Measurements from ENCODE around the gene MRPL44. TPM values are rescaled to one million over a fixed set of nuclear protein-coding genes. Genes with fewer than 3 reads are reported as not detected.

Gene MRPL44
- total RNA-seq, 1 donor from 2014 or later, result 32.6 TPM

DNA sequence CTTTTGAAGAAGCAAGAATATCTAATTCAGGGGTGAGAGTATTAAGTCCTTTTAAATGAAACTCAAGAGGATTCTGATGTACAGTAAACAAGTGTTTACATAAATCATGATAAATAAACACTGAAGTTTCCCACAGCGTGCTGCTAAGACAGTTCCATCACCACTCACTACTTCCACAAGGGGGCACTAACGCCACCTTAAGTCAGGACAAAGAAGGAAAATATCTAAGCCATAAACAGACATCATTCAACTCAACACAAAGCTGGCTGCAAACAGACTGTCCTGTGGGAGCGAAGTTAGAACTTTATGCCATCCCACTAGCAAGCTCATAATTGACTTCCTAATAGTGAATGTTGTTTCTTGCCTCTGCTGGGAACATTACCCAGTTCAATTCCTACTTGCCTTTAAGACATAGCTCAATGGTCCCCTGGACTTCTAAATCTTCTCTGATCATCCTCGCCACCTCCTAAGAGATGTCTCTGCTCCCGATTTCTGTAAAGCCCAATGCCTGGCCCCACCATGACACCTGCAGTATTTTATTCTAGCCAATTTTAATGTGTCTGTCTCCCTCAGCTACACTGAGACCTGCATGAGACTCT is 36.5 kb downstream of the MRPL44 start:
- no peaks in the 10 kb centered on the region for H4K20me1 ChIP-seq (ENCODE audit: insufficient read depth, low read length)
- Mint-ChIP-seq H3K36me3 (ENCODE audit: low read depth, unreplicated experiment) (peaks cover 25% of the 10 kb centered on the region), H3K27ac (ENCODE audit: unreplicated experiment) (no peak overlapping the region), H3K4me1 (ENCODE audit: low read depth, unreplicated experiment) (peaks cover 22% of the 10 kb centered on the region), H3K9me3 (ENCODE audit: unreplicated experiment) (peaks cover 3% of the 10 kb centered on the region), H3K27me3 (ENCODE audit: low read depth, unreplicated experiment) (no peaks in the 10 kb centered on the region), H3K4me3 (ENCODE audit: unreplicated experiment) (no peak overlapping the region)
- no peaks in the 10 kb centered on the region for H3K27me3 ChIP-seq (ENCODE audit: insufficient read depth, low read length)
- no peak overlapping the region for H3K4me3 ChIP-seq (ENCODE audit: insufficient read depth, low read depth, low read length)
- peak; percentile 86 for TF ChIP-seq CTCF (IDR thresholded peaks at IDR 0.05; ENCODE audit: insufficient read depth, low read depth, low read length)
- no peak for TF ChIP-seq EZH2 (IDR thresholded peaks at IDR 0.05; ENCODE audit: insufficient read depth, low read length)
- DNase-seq (ENCODE audit: low read depth), result peak; percentile 52
- no peaks in the 10 kb centered on the region for H3K4me1 ChIP-seq (ENCODE audit: insufficient read depth, low read length)
- H3K79me2 ChIP-seq (ENCODE audit: insufficient read depth, low read length), result no peaks in the 10 kb centered on the region
- no peak overlapping the region for H2AFZ ChIP-seq (ENCODE audit: low read depth, low read length)
- H3K9ac ChIP-seq (ENCODE audit: low read length), result no peak overlapping the region
- H3K4me2 ChIP-seq (ENCODE audit: low read length), result no peak overlapping the region
- H3K27ac ChIP-seq (ENCODE audit: low read depth, low read length), result no peak overlapping the region
- FAIRE-seq, result peak; percentile 88
- no peaks in the 10 kb centered on the region for H3K36me3 ChIP-seq (ENCODE audit: insufficient read depth, low read length)
- H3K9me3 ChIP-seq (ENCODE audit: insufficient read depth, low read depth, low read length), result no peaks in the 10 kb centered on the region

DNA sequence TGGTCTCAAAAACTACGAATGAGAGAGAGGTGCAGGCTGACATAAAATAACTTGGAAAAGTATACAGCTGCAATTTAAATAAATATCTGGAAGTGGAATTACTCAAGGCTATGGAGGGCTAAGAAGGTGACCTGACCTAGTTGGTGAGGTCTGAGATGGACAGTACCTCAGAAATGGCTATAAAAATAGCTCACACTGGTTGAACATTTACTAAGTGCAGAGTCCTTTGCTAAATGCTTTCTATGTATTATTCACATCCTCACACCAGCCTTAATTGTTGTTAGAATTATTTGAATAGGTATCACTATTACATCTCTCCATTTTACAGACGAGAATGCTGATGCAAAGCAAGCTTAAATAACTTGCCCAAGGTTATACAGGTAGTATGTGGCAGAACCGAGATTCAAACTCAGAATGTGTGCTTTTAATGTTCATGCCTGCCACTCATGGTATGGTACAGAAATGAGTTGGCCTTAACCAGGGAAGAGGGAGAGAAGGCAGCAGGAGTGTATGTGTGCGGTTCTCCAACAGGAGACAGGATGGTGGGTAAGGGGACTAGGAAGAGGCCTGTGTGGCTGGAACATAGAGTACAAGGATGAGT is 37.4 kb downstream of the MRPL44 start:
- Histone ChIP-seq H3K4me3 (ENCODE audit: insufficient read depth, low read depth, low read length) (no peak overlapping the region), H3K4me1 (ENCODE audit: insufficient read depth, low read length) (no peaks in the 10 kb centered on the region), H3K36me3 (ENCODE audit: insufficient read depth, low read length) (peaks cover 3% of the 10 kb centered on the region), H3K9ac (ENCODE audit: low read length) (no peak overlapping the region), H3K4me2 (ENCODE audit: low read length) (no peak overlapping the region), H3K9me3 (ENCODE audit: insufficient read depth, low read depth, low read length) (no peaks in the 10 kb centered on the region), H3K79me2 (ENCODE audit: insufficient read depth, low read length) (no peaks in the 10 kb centered on the region), H3K27ac (ENCODE audit: low read depth, low read length) (no peak overlapping the region), H2AFZ (ENCODE audit: low read depth, low read length) (no peak overlapping the region), H4K20me1 (ENCODE audit: insufficient read depth, low read length) (no peaks in the 10 kb centered on the region), H3K27me3 (ENCODE audit: insufficient read depth, low read length) (no peaks in the 10 kb centered on the region)
- FAIRE-seq, result no peak
- peak overlapping the region; percentile 98 for H3K27ac Mint-ChIP-seq (ENCODE audit: unreplicated experiment)
- TF ChIP-seq CTCF (IDR thresholded peaks at IDR 0.05; ENCODE audit: insufficient read depth, low read depth, low read length), result no peak
- TF ChIP-seq EZH2 (IDR thresholded peaks at IDR 0.05; ENCODE audit: insufficient read depth, low read length), result no peak
- peaks cover 3% of the 10 kb centered on the region for H3K9me3 Mint-ChIP-seq (ENCODE audit: unreplicated experiment)
- H3K4me1 Mint-ChIP-seq (ENCODE audit: low read depth, unreplicated experiment), result peaks cover 22% of the 10 kb centered on the region
- H3K27me3 Mint-ChIP-seq (ENCODE audit: low read depth, unreplicated experiment), result no peaks in the 10 kb centered on the region
- no peak for DNase-seq (ENCODE audit: low read depth)
- no peak overlapping the region for H3K4me3 Mint-ChIP-seq (ENCODE audit: unreplicated experiment)
- H3K36me3 Mint-ChIP-seq (ENCODE audit: low read depth, unreplicated experiment), result peaks cover 23% of the 10 kb centered on the region

DNA sequence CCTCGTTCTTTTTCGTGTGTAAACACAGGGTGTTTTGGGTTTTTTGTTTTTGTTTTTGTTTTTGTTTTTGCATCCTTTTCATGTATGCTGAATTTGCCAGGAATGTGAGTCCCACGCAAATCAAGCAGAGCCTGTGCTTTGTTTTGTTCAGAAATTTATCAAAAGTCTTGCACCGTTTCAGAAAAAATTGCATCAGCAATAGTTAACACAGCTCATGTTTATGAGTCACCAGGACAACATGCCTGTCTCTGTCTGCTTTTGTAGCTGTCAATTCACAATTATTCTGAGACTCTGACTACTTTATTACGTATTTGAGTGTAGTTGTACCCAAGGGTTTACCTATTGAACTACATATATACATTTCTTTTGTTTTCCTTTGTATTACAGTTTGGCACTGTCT is 38.3 kb downstream of the MRPL44 start:
- Histone ChIP-seq H3K79me2 (ENCODE audit: insufficient read depth, low read length) (no peaks in the 10 kb centered on the region), H3K4me2 (ENCODE audit: low read length) (no peak overlapping the region), H3K9ac (ENCODE audit: low read length) (no peak overlapping the region), H3K9me3 (ENCODE audit: insufficient read depth, low read depth, low read length) (peaks cover 2% of the 10 kb centered on the region), H3K36me3 (ENCODE audit: insufficient read depth, low read length) (peaks cover 3% of the 10 kb centered on the region), H3K4me1 (ENCODE audit: insufficient read depth, low read length) (no peaks in the 10 kb centered on the region), H4K20me1 (ENCODE audit: insufficient read depth, low read length) (no peaks in the 10 kb centered on the region), H3K27me3 (ENCODE audit: insufficient read depth, low read length) (no peaks in the 10 kb centered on the region), H2AFZ (ENCODE audit: low read depth, low read length) (no peak overlapping the region), H3K4me3 (ENCODE audit: insufficient read depth, low read depth, low read length) (no peak overlapping the region), H3K27ac (ENCODE audit: low read depth, low read length) (no peak overlapping the region)
- Mint-ChIP-seq H3K9me3 (ENCODE audit: unreplicated experiment) (peaks cover 3% of the 10 kb centered on the region), H3K36me3 (ENCODE audit: low read depth, unreplicated experiment) (peaks cover 29% of the 10 kb centered on the region), H3K27ac (ENCODE audit: unreplicated experiment) (peak overlapping the region; percentile 98), H3K4me1 (ENCODE audit: low read depth, unreplicated experiment) (peaks cover 22% of the 10 kb centered on the region), H3K4me3 (ENCODE audit: unreplicated experiment) (peak overlapping the region; percentile 60), H3K27me3 (ENCODE audit: low read depth, unreplicated experiment) (no peaks in the 10 kb centered on the region)
- peak; percentile 47 for DNase-seq (ENCODE audit: low read depth)
- TF ChIP-seq CTCF (IDR thresholded peaks at IDR 0.05; ENCODE audit: insufficient read depth, low read depth, low read length) (no peak), EZH2 (IDR thresholded peaks at IDR 0.05; ENCODE audit: insufficient read depth, low read length) (no peak)
- no peak for FAIRE-seq

All from astrocyte (in vitro differentiated cells and primary cell).